ENCODE data around the gene NPPB. TPM values are rescaled to one million over a fixed set of nuclear protein-coding genes. Genes with fewer than 3 reads are reported as not detected.

NPPB gene
- total RNA-seq, 4 donors from 2014 or later: not detected

DNA sequence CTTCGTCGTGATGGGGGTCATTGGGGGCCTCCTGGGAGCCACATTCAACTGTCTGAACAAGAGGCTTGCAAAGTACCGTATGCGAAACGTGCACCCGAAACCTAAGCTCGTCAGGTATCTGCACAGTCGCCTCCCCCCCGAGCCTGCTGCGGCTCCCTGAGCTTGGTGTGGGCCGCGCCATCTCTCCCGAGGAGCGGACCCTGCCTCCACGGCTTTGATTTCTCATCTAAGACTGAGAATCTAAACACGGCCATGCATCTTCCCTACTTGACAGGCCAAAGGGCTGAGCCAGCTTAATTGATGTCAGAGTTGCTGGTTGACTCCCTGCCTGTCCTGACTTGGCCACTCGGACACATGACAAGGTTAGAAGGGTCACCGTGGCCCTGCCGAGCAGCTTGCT, 30.2 kb downstream of the NPPB start:
- H3K4me1 ChIP-seq: no peaks in the 10 kb centered on the region
- no peak overlapping the region for H3K27ac ChIP-seq
- no peak for ATAC-seq
- TF ChIP-seq, protein P1, sequence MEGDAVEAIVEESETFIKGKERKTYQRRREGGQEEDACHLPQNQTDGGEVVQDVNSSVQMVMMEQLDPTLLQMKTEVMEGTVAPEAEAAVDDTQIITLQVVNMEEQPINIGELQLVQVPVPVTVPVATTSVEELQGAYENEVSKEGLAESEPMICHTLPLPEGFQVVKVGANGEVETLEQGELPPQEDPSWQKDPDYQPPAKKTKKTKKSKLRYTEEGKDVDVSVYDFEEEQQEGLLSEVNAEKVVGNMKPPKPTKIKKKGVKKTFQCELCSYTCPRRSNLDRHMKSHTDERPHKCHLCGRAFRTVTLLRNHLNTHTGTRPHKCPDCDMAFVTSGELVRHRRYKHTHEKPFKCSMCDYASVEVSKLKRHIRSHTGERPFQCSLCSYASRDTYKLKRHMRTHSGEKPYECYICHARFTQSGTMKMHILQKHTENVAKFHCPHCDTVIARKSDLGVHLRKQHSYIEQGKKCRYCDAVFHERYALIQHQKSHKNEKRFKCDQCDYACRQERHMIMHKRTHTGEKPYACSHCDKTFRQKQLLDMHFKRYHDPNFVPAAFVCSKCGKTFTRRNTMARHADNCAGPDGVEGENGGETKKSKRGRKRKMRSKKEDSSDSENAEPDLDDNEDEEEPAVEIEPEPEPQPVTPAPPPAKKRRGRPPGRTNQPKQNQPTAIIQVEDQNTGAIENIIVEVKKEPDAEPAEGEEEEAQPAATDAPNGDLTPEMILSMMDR (IDR thresholded peaks at IDR 0.05 in 4 of 5, conservative IDR thresholded peaks at IDR 0.05 in 1 of 5): no peak
- no peak for TF ChIP-seq POLR2A (IDR thresholded peaks at IDR 0.05)
- H3K4me3 ChIP-seq: no peak overlapping the region
- in situ Hi-C loops (cut with MboI; ENCODE audit: low sequenced_read_pairs in 4 of 4) (loop anchor here in 3 of 4 donors (25.0 kb wide), 2 partner anchors 134 to 384 kb away; no protein-coding TSS in a partner anchor), intact Hi-C loops (cut with DNase I; ENCODE audit: low total_unique reads) (no loop called here)
- no peak for DNase-seq
- H3K27me3 ChIP-seq: no peaks in the 10 kb centered on the region
- peaks cover 0 to 100% of the 10 kb centered on the region in 2 donors for H3K36me3 ChIP-seq
- no peaks in the 10 kb centered on the region for H3K9me3 ChIP-seq

DNA sequence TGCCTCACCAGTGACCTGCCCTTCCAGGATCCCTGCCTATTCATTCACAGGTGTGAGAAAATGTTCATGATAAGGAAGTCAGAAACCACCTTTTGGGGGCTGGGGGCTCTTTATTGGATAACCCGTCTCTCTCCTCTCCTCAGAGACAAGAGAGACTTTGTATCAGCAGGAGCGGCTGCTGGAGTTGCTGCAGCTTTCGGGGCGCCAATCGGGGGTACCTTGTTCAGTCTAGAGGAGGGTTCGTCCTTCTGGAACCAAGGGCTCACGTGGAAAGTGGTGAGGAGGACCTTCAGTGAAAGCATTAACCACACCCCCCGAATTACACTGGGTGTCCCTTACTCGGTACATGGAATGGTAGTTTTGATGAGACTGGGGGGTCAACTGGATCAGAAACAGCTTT, 31.8 kb downstream of the NPPB start:
- Histone ChIP-seq H3K9me3 (no peaks in the 10 kb centered on the region), H3K27me3 (no peaks in the 10 kb centered on the region), H3K4me3 (no peak overlapping the region), H3K4me1 (no peaks in the 10 kb centered on the region), H3K27ac (no peak overlapping the region), H3K36me3 (peaks cover 0 to 99% of the 10 kb centered on the region in 2 donors)
- intact Hi-C loops (cut with DNase I; ENCODE audit: low total_unique reads): no loop called here
- DNase-seq (no peak), ATAC-seq (no peak)
- TF ChIP-seq, protein P1 (IDR thresholded peaks at IDR 0.05 in 4 of 5, conservative IDR thresholded peaks at IDR 0.05 in 1 of 5): no peak
- no peak for TF ChIP-seq POLR2A (IDR thresholded peaks at IDR 0.05)
- in situ Hi-C loops (cut with MboI; ENCODE audit: low sequenced_read_pairs in 4 of 4): loop anchor here in 3 of 4 donors (25.0 kb wide), 2 partner anchors 135 to 385 kb away; no protein-coding TSS in a partner anchor

DNA sequence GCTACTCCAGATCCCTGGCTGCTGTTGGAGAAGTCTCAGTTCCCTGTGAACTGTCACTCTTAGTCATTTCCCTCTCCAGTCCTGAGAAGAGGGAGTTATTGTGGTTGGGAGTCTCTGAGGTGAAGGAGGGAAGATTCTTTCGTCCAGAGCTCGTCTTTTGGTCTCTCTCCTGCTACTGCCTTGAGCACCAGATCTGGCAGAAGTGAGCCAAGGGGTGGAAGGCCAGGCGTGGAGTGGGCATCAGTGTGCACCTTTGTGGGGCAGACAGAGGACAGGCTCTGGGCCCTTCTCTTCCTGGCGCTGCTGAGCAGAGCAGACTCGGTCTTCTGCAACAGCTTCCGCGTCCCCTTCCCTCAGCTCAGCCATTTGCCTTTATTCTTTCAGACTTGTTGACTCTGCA, 33.6 kb downstream of the NPPB start:
- no peak for DNase-seq
- no peak for TF ChIP-seq POLR2A (IDR thresholded peaks at IDR 0.05)
- TF ChIP-seq, protein P1 (IDR thresholded peaks at IDR 0.05 in 4 of 5, conservative IDR thresholded peaks at IDR 0.05 in 1 of 5): no peak
- intact Hi-C loops (cut with DNase I; ENCODE audit: low total_unique reads): no loop called here
- in situ Hi-C loops (cut with MboI; ENCODE audit: low sequenced_read_pairs in 4 of 4): loop anchor here in 3 of 4 donors (25.0 kb wide), 2 partner anchors 137 to 387 kb away; no protein-coding TSS in a partner anchor
- H3K27ac ChIP-seq: no peak overlapping the region
- H3K36me3 ChIP-seq: peaks cover 0 to 96% of the 10 kb centered on the region in 2 donors
- H3K4me1 ChIP-seq: no peaks in the 10 kb centered on the region
- H3K9me3 ChIP-seq: no peaks in the 10 kb centered on the region
- H3K27me3 ChIP-seq: no peaks in the 10 kb centered on the region
- no peak for ATAC-seq
- H3K4me3 ChIP-seq: no peak overlapping the region

DNA sequence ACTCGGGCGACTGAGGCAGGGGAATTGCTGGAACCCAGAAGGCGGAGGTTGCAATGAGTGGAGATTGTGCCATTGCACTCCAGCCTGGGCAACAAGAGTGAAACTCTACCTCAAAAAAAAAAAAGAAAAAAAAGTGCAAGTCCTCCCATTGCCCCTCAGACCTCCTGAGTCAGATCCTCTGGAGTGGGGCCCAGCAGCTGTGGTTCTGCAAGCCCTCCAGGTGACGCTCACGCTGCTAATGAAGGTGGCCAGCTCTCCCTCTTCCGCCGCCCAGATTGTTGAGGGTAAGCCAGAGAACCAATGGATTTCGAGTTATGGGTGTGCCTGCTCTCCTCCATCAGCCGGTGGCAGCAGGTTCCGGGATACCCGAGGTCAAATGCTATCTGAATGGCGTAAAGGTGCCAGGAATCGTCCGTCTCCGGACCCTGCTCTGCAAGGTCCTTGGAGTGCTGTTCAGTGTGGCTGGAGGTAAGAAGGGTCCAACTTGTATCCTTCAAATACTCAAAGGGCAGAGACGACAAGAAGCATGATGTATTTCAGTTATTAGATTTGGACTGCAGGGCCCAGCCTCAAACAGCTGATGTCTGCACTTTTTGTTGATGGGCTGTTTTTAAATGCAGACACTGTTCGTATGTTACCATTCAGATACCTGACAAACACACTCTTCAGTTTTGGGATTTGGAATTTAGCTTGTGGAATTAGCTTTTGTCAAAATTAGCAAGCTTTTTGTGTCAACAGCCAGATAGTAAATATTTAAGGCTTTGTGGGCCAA, 35.2 kb downstream of the NPPB start:
- TF ChIP-seq POLR2A (IDR thresholded peaks at IDR 0.05): no peak
- TF ChIP-seq, protein P1 (IDR thresholded peaks at IDR 0.05 in 4 of 5, conservative IDR thresholded peaks at IDR 0.05 in 1 of 5): no peak
- in situ Hi-C loops (cut with MboI; ENCODE audit: low sequenced_read_pairs in 4 of 4) (no loop called here), intact Hi-C loops (cut with DNase I; ENCODE audit: low total_unique reads) (no loop called here)
- no peak for ATAC-seq
- Histone ChIP-seq H3K4me1 (no peaks in the 10 kb centered on the region), H3K4me3 (no peak overlapping the region), H3K36me3 (peaks cover 0 to 91% of the 10 kb centered on the region in 2 donors), H3K27me3 (no peaks in the 10 kb centered on the region), H3K27ac (peak overlapping the region in 1 of 4 donors; percentile 62), H3K9me3 (no peaks in the 10 kb centered on the region)
- no peak for DNase-seq
